HG03558 (cell line): ENCODE data around the gene COQ8B.
"Not testable (repeated sequence)": the region's sequence is repeated elsewhere in the genome, so short reads cannot be mapped to it uniquely, and the experiment has no call there.

Source experiments
- ATAC-seq: cut with Tn5 transposase; IDR thresholded peaks from one replicate; pipeline ENCODE4 v1.9.1; 2021; ENCODE audit warnings: moderate number of reproducible peaks; ENCODE audit not compliant: unreplicated experiment; ENCODE audit errors: extremely low read depth

The COQ8B gene

GRCh38 chr19:40672573-40673299 is 44.0 kb downstream of the COQ8B start:
- ATAC-seq: no peak

DNA sequence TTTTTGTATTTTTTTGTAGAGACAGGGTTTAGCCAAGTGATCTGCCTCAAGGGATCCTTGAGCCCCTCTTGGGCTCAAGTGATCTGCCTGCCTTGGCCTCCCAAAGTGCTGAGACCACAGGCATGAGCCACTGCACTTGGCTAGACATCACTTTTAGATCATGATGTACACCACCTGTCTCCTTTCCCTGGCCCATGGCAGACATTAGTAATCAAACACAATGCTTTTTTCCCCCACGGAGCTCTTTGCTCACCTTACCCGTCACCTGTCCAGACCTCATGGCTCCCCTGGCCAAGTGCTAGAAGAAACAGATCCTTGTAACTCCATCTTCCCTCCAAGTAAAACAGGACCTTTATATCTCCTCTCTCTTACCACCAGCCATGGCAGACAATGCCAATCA is 44.6 kb downstream of the COQ8B start:
- ATAC-seq: no peak

GRCh38 chr19:40671404-40671803 is 45.3 kb downstream of the COQ8B start:
- ATAC-seq: no peak

GRCh38 chr19:40668991-40669614 is 47.6 kb downstream of the COQ8B start:
- no peak for ATAC-seq

DNA sequence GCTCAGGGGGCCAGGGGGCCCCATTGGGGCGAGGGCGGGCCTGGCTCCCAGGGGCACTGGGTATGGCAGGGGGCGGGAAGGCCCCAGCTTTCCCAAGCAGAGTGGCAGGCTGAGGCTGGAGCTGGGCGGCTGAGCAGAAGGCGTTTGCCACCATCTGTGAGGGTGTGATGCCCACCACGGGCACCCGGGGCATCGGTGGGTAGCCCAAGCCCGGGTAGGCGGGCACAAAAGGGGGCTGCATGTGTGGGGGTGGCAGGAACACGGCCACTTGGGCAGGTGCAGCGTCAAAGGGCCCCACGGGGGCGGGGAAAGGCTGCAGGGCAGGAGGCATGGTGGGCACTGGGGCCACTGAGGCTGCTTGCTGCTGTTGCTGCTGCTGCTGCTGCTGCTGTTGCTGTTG is 49.1 kb downstream of the COQ8B start:
- no peak for ATAC-seq

DNA sequence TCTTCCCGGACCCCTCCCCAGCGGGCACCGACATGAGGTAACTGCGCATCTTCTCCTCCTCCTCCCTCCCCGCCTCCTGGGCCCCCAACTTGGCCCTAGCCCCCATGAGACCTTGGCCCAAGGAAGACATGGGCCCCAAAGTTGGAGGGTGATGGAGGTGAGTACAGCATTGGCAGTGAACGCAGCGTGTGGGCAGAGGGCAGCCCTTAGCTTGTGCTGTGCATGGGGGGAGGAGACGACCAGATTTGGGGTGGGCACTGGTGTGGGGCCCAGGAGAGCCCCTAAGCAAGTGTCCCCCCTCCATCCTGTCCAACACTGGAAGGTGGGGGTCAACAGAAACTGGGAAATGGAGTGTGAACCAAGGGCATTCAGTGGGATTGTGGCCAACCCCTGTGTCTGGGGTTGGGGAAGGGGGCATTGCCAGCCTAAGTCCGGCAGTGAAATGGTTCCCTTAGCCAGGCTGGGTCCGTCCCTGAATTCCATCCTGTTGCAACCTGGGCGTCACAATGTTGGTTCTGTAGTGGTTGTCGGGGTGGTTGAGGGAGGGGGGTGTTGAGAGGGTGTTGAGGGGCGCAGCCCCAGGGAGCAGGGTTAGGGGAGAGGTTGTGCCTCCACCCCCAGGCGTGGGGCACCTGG is 49.8 kb downstream of the COQ8B start:
- ATAC-seq: no peak

- ATAC-seq: no peak
These were observed 52.7 kb downstream of the COQ8B start for GRCh38 chr19:40663695-40664692.

GRCh38 chr19:40662925-40663694 is 53.6 kb downstream of the COQ8B start:
- ATAC-seq: no peak

DNA sequence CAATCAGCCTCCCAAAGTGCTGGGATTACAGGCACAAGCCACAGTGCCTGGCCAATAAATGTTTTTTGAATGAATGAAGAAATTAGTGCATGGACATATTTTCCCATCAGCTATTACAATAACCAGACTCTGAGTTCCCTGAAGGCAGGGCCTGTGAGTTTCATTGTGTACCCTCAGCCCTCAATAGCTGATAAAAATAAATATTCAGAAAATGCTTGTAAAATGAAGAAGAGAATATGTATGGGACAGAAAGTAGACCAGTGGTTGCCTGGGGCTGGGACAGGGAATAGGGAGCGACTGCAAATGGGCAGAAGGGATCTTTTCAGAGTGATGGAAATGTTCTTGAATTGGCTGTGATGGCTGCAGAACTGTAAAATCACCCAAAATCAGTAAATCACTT is 55.1 kb downstream of the COQ8B start:
- no peak for ATAC-seq

- ATAC-seq: no peak
These were observed 57.1 kb downstream of the COQ8B start for GRCh38 chr19:40659566-40659965.

GRCh38 chr19:40659116-40659515 is 57.6 kb downstream of the COQ8B start:
- ATAC-seq: no peak

GRCh38 chr19:40658031-40658430 is 58.7 kb downstream of the COQ8B start:
- ATAC-seq: no peak

DNA sequence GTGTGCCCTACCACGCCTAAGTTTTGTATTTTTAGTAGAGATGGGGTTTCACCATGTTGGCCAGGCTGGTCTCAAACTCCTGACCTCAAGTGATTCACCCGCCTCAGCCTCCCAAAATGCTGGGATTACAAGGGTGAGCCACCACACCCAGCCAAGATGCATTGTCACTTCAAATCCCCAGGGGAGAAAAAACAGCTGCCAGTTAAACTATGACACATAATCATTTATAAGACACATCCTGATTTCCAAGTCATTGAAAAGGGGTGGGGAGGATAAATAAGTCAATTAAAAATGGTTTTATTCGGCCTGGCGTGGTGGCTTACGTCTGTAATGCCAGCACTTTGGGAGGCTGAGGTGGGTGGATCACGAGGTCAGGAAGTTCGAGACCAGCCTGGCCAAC is 61.0 kb downstream of the COQ8B start:
- not testable (repeated sequence) for ATAC-seq

GRCh38 chr19:40652303-40652702 is 64.4 kb downstream of the COQ8B start:
- ATAC-seq: not testable (repeated sequence)

DNA sequence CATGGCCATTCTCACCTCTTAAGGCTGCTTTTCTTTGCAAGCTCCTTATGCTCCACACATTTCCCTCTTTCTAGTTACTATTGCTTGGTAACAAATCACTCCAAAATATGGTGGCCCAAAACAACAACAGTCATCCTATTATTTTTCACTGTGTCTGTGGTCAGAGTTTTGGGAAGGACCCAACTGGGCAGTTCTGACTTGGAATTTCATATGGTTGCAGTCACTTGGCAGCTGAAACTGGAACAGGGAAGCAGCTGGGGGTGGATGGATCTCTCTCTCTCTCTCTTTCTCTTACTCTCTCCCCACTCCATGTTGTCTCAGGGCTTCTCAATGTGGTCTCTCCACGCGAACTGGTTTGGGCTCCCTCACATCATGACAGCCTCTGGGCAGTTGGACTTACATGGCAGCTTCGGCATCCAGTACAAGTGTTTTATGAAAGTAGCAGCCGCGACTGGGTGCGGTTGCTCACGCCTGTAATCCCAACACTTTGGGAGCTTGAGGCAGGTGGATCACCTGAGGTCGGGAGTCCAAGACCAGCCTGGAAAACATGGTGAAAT is 65.9 kb downstream of the COQ8B start:
- no peak for ATAC-seq

DNA sequence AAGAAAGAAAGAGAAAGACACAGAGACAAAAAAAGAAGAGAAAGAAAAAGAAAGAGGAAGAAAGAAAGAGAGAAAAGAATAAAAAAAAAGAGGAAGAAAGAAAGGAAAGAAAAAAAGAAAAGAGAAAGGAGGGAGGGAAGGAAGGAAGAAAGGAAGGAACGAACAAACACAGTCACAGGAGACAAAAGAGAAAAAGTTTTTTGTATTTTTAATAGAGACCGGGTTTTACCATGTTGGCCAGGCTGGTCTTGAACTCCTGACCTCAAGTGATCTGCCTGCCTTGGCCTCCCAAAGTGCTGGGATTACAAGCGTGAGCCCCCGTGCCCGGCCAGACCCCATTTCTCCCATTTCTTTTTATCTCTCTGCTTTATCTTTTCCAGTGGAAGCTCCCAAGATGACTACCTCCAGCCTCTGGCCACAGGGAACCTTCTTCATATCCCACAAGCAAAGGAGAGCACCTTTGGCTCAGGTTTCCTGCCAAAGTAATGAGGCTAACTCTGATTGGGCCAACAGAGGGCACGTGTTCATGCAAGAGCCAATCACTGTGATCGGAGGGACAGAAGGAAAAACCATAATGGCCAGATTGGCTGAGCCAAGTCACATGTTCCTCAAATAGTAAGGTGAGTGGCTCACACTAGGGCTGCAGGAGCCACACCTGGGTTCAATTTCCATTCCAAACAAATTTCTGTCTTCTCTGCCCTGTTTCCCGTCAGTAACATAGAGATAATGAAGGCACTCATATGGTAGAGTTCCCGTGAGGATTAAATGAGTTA is 66.6 kb downstream of the COQ8B start:
- not testable (repeated sequence) for ATAC-seq

DNA sequence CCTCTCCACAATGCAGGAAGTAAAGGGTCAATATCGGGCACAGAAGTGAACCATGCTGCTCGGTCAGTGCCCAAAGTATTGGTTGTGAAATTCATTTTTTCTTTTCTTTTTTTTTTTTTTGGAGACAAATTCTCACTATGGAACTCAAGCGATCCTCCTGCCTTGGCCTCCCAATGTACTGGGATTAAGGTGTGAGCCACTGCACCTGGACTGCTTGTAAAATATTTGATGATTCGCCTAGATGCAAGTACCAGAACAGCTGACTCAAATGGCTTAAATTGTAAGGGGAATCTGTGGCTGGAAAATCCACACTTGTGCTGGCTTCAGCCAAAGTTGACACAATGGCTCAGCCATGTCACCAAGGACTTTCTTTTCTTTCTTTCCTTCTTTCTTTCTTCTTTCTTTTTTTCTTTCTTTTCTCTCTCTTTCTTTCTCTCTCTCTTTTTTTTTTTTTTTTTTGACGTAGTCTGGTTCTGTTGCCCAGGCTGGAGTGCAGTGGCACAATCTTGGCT is 69.9 kb downstream of the COQ8B start:
- ATAC-seq: no peak

DNA sequence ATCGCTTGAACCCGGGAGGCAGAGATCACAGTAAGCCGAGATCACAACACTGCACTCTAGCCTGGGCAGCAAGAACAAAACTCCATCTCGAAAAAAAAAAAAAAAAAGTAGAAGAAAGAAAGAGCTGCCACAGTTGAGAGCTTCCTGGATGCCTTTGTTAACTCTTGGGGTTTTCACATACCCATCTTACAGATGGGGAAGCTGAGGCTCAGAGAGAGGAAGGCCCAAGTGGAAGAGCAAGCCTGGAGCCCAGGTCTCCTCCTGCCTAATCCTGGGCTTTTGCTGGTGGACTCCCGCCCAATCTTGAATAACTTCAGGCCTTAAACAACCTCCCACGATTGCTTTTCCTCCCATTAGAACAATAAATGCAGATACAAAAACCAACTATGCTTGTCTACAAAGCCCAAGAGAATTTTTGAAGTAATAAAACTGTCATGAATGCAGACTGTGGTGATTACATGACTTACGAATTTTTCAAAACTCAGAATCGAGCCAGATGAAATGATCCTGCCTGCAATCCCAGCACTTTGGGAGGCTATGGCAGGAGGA is 73.9 kb downstream of the COQ8B start:
- ATAC-seq: no peak
